Measurements from ENCODE around the gene TSPAN3. TPM values are rescaled to one million over a fixed set of nuclear protein-coding genes. Genes with fewer than 3 reads are reported as not detected.

The TSPAN3 gene
- total RNA-seq, 1 donor: 194 TPM

DNA sequence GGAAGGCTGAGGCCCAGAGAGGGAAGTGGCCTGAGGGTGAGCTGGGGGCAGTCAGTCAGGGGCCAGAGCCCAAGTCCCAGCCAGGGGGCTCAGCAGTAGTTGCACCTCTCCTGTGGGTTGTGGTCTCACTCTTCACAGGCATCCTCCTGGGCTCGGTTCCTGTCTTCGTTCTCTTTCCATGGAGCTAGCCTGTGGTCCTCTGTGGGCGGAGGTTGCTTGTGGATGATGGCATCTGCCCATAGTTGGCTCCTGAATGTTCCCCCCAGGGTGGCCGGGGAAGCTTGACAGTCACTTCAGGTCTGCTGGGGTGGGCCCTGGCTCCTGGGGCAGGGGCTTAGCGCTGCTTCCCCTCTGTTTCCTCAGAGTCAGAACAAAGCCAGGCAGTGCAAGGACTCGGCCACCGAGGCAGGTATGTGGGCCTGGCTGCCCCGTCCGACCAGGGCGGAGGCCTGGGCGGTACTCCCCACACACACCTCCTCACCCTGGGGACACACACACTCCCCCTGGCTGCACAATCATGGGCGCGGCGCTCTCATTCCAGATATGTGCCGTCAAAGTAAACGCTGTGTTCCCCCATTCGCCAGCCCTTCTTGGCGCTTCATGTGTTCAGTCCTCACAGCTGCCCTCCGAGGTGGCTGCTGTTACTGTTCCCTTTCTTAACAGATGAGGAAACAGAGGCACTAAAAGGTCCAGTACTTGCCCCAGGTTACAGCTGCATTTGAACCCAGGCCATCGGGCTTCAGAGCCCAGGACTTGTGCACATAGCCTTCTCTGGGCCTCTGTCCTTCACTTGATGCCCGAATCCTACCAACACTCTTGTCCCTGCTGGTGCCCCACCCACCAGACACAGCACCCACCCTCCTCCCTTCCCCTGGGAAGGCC, 41.5 kb downstream of the TSPAN3 start:
- TF ChIP-seq, protein P1, sequence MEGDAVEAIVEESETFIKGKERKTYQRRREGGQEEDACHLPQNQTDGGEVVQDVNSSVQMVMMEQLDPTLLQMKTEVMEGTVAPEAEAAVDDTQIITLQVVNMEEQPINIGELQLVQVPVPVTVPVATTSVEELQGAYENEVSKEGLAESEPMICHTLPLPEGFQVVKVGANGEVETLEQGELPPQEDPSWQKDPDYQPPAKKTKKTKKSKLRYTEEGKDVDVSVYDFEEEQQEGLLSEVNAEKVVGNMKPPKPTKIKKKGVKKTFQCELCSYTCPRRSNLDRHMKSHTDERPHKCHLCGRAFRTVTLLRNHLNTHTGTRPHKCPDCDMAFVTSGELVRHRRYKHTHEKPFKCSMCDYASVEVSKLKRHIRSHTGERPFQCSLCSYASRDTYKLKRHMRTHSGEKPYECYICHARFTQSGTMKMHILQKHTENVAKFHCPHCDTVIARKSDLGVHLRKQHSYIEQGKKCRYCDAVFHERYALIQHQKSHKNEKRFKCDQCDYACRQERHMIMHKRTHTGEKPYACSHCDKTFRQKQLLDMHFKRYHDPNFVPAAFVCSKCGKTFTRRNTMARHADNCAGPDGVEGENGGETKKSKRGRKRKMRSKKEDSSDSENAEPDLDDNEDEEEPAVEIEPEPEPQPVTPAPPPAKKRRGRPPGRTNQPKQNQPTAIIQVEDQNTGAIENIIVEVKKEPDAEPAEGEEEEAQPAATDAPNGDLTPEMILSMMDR (IDR thresholded peaks at IDR 0.05; ENCODE audit: insufficient read depth, low read length): no peak
- DNase-seq (ENCODE audit: low read depth): no peak
- no peak overlapping the region for H3K4me3 ChIP-seq (ENCODE audit: low read depth, low read length)

DNA sequence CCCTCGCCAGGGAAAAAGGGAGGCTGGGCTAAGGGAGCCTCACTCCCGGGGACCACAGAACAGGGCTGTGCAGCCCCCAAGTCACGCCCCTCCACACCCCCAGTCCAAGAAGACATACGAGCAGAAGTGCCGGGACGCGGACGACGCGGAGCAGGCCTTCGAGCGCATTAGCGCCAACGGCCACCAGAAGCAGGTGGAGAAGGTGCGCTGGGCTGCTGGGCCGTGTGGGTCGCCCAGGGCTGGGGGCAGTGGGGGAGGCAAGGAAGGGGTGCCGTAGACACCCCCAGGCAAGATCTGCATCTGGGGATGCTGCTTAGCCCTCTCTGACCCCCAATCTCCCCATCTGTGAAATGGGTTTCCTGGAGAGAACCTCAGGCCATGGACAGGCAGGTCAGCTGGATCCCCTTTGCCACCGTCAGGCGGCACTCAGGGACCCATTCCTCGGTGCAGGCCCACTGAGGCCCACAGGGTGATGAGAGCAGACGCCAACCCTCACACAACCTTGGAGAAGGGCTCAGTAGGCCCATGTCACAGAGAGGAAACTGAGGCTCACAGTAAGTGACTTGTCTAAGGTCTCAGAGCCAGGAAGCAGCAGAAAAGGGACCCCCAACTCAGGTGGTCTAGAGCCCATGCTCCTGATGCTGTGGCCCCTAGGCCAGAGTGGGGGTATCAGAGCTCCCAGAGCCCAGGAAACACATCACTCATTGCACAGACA, 42.3 kb downstream of the TSPAN3 start:
- DNase-seq (ENCODE audit: low read depth): no peak
- H3K4me3 ChIP-seq (ENCODE audit: low read depth, low read length): no peak overlapping the region
- TF ChIP-seq, protein P1 (IDR thresholded peaks at IDR 0.05; ENCODE audit: insufficient read depth, low read length): no peak

DNA sequence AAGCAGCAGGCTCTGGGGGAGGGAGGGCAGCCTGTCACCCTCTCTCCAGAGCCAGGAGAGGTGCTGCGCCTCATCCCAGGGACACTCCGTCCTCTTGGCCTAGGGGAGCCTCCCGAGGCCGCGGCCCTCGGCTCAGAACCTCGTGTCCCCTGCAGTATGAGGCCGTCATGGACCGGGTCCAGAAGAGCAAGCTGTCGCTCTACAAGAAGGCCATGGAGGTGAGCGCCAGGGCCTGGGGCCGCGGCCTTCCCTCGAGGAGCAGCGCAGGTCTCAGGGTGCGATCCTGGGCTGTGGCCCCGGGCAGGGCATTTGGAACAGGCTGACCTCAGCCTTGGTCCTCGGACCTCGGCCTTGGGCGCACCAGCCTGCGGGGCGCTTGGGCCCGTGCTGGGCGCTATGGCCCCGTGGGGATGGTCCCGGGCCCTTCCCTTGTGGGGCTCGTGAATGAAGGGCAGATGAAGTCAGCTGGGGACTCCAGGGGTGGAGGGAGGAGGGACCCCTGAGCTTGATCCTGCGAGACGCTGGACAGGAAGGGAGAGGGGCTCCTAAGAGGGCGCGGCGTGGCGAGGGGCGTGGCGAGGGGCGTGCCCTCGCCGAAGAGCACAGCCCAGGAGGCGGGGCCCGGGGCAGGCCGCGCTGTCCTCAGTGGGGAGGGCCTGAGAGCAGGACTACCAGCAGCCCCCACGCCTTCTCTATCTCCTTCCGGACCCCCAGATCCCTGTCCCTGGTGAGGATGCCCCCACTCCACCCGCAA, 43.0 kb downstream of the TSPAN3 start:
- H3K4me3 ChIP-seq (ENCODE audit: low read depth, low read length): peak overlapping the region; percentile 22
- TF ChIP-seq, protein P1 (IDR thresholded peaks at IDR 0.05; ENCODE audit: insufficient read depth, low read length): no peak
- DNase-seq (ENCODE audit: low read depth): no peak

DNA sequence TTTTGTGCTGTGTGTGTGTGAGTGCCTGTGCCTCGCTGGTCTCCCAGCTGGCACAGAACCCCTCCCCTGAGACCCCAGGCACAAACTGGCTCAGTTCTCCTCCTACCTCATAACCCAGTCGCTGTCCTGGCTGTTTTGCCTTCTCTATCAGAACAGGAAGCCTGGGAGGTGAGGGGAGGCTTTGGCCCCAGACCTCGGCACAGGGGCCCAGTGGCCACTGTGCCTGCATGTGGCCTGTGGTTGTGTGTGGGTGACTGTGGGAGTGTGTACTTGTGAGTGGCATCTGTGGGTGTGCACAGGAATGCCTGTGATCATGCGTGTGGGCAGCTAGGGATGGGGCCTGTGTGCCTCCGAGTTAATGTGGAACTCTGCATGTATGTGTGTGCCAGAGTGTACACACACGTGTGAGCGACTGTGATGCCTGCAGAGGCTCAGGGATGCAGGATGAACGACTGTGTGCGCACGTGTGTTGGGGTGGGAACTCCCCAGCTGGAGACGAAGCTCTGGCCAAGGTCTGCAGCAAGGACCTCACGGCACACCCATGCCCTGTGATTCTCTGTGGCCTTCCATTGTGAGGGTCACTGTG, 43.7 kb downstream of the TSPAN3 start:
- TF ChIP-seq, protein P1 (IDR thresholded peaks at IDR 0.05; ENCODE audit: insufficient read depth, low read length): no peak
- H3K4me3 ChIP-seq (ENCODE audit: low read depth, low read length): no peak overlapping the region
- DNase-seq (ENCODE audit: low read depth): no peak

DNA sequence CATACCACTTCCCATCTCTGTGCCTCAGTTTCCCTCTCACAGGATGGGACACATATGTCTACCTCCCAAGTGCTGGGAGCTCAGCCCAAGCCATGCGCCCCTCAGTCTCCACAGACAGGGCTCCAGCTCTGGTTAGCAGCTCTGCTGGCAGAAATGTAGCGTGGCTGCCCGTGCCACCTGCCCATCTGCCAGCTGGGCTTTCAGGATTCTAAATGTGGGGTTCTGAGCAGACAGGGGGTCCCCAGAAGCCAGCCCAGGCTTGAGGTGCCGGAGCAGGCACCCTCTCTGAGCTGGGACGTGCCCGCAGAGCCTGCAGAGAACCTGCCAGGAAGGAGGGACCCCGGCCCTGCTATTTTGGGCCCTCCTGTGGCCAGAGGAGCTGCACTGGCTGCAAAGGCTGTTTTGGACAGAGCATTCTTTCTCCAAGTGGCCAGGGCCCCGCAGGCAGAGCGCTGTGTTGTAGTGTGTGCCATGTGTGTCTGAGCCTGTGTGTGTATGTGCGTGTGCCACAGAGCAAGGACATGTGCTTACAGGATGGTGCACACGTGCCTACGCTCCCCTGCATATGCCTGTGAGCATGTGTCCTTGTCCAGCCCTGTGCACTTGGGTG, 44.3 kb downstream of the TSPAN3 start:
- TF ChIP-seq, protein P1 (IDR thresholded peaks at IDR 0.05; ENCODE audit: insufficient read depth, low read length): no peak
- no peak overlapping the region for H3K4me3 ChIP-seq (ENCODE audit: low read depth, low read length)
- no peak for DNase-seq (ENCODE audit: low read depth)

DNA sequence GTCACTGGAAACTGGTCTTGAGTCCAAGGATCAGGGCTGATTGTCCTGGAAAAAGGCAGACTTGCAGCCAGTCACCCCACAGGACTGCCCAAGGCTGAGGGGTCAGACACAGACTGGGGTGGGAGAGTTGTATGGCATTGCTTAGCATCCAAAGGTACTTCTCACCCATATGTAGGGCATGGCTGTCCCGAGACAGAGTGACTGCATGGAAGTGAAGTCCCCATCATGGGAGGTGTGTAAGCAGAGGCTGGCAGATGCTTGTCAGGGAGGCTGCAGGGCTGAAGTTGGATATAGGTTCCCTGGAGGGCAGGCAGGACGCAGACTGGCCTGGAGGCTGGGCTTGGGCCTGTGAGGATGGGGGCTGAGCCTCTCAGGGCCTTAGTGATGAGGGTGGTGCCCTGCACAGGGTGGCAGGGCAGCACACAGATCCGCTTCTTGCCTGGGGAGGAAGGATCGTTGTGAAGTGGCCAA, 44.9 kb downstream of the TSPAN3 start:
- DNase-seq (ENCODE audit: low read depth): no peak
- H3K4me3 ChIP-seq (ENCODE audit: low read depth, low read length): no peak overlapping the region
- TF ChIP-seq, protein P1 (IDR thresholded peaks at IDR 0.05; ENCODE audit: insufficient read depth, low read length): no peak

All from fibroblast of the aortic adventitia (primary cell).